Naive thymus-derived CD4-positive, alpha-beta T cell (primary cell): ENCODE measurements around the gene METTL21A. TPM values are rescaled to one million over a fixed set of nuclear protein-coding genes. Genes with fewer than 3 reads are reported as not detected.
"Not testable (repeated sequence)": the region's sequence is repeated elsewhere in the genome, so short reads cannot be mapped to it uniquely, and the experiment has no call there.

Experiments used
- ATAC-seq: fragments of 150-1000 bp; cut with Tn5 transposase; 2 replicates; pipeline ENCODE4 v1.10.0; 2021; ENCODE audit warnings: mild to moderate bottlenecking, moderate library complexity
- CTCF ChIA-PET: fragments of 350-600 bp; sonication (Branson Sonifier 250); formaldehyde crosslinking; loops from one replicate; lab custom pipeline; 2021; ENCODE audit warnings: antibody characterized with exemption; lab: Charles Lee
- POLR2A ChIA-PET: fragments of 350-600 bp; sonication (Branson Sonifier 250); formaldehyde crosslinking; loops from one replicate; lab custom pipeline; 2021; ENCODE audit warnings: antibody characterized with exemption, inconsistent platforms; lab: Charles Lee
- DNase-seq, 9 donors: peaks; one replicate each; pipeline versions ENCODE4 v3.0.0 to v3.0.0-alpha.2; 2020 to 2022; ENCODE audit warnings: mixed read lengths in 1 of 9
- H3K27ac ChIP-seq: one replicate; pipeline ENCODE4 v1.7.0; 2013; ENCODE audit warnings: mild to moderate bottlenecking, low read depth, low read length, moderate library complexity
- H3K27me3 ChIP-seq, 2 donors: one replicate each; pipeline ENCODE4 v1.7.0; 2013; ENCODE audit warnings: low read length in 2 of 2, mild to moderate bottlenecking in 2 of 2, moderate library complexity in 2 of 2; ENCODE audit not compliant: control insufficient read depth in 2 of 2, insufficient read depth in 2 of 2
- H3K36me3 ChIP-seq, 3 experiments: 1 replicate in 2 of 3; 2 replicates in 1 of 3; pipeline ENCODE4 v1.7.0; 2013; ENCODE audit warnings: low read length in 3 of 3, mild to moderate bottlenecking in 3 of 3, moderate library complexity in 1 of 3; ENCODE audit not compliant: insufficient read depth in 3 of 3, control insufficient read depth in 2 of 3
- H3K4me1 ChIP-seq, 2 donors: one replicate each; pipeline ENCODE4 v1.7.0; 2013; ENCODE audit warnings: low read length in 2 of 2, mild to moderate bottlenecking in 2 of 2, moderate library complexity in 1 of 2; ENCODE audit not compliant: control insufficient read depth in 2 of 2, insufficient read depth in 2 of 2
- H3K4me3 ChIP-seq: 2 replicates; pipeline ENCODE4 v1.7.0; 2013; ENCODE audit warnings: mild to moderate bottlenecking, low read length
- H3K9me3 ChIP-seq, 3 experiments: 1 replicate in 2 of 3; 2 replicates in 1 of 3; pipeline ENCODE4 v1.7.0; 2013; ENCODE audit warnings: low read length in 3 of 3; ENCODE audit not compliant: control insufficient read depth in 2 of 3
- H3K27ac Mint-ChIP-seq, 9 donors: one replicate each; pipeline ENCODE4 v1.8.0; 2020 to 2022; ENCODE audit warnings: mixed read lengths in 9 of 9, mild to moderate bottlenecking in 8 of 9, moderate library complexity in 5 of 9, inconsistent platforms in 2 of 9
- H3K27me3 Mint-ChIP-seq, 5 donors: one replicate each; pipeline ENCODE4 v1.8.0; 2021 to 2022; ENCODE audit warnings: mixed read lengths in 5 of 5, mild to moderate bottlenecking in 1 of 5
- H3K36me3 Mint-ChIP-seq, 5 donors: one replicate each; pipeline ENCODE4 v1.8.0; 2020 to 2022; ENCODE audit warnings: mixed read lengths in 5 of 5, mild to moderate bottlenecking in 3 of 5, inconsistent platforms in 1 of 5
- H3K4me1 Mint-ChIP-seq, 7 donors: one replicate each; pipeline ENCODE4 v1.8.0; 2020 to 2022; ENCODE audit warnings: mixed read lengths in 7 of 7, mild to moderate bottlenecking in 3 of 7, inconsistent platforms in 1 of 7
- H3K4me3 Mint-ChIP-seq, 10 donors: one replicate each; pipeline ENCODE4 v1.8.0; 2020 to 2022; ENCODE audit warnings: mild to moderate bottlenecking in 10 of 10, mixed read lengths in 10 of 10, moderate library complexity in 6 of 10, inconsistent platforms in 2 of 10
- H3K9me3 Mint-ChIP-seq, 11 donors: one replicate each; pipeline ENCODE4 v1.8.0; 2020 to 2022; ENCODE audit warnings: mixed read lengths in 11 of 11, mild to moderate bottlenecking in 4 of 11, inconsistent platforms in 1 of 11, moderate library complexity in 1 of 11
- intact Hi-C, 2 donors: fragments of 100-400 bp; cut with micrococcal nuclease; formaldehyde crosslinking; loops; one replicate each; pipeline ENCODE4 v1.15.1; 2023
- polyA plus RNA-seq, 2 donors: library from polyadenylated mRNA; unstranded; fragments of 300-500 nt; fragmentation: Illumina TruSeq; gene quantifications; one replicate each; pipeline ENCODE4 v1.2.3, GENCODE V29; 2021
- total RNA-seq, 6 experiments: library from RNA in 5 of 6; stranded (reverse) in 5 of 6; gene quantifications; 1 replicate in 5 of 6; 2 replicates in 1 of 6; pipeline ENCODE4 v1.2.3 and lab custom pipeline; 2021 to 2026

METTL21A gene
- total and polyA plus RNA-seq, 7 experiments from 2014 or later, result 14.6 to 40.2 (median 19.8) TPM

DNA sequence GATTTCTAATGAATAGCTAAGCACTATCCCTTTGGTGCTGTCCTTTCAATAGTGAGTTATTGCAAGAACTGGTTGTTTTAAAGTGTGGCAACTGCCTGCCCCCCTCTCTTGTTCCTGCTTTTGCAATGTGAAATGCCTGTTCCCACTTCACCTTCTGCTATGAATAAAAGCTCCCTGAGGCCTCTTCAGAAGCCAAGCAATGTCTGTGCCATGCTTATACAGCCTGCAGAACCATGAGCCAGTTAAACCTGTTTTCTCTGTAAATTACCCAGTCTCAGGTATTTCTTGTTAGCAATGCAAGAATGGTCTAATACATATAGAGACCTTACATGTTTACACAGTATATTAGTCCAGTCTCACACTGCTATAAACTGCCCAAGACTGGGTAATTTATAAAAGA is 15.0 kb upstream of the METTL21A start:
- Mint-ChIP-seq H3K27me3 (peaks cover 0 to 7% (median 2%) of the 10 kb centered on the region in 5 donors), H3K9me3 (peaks cover 0 to 17% (median 3%) of the 10 kb centered on the region in 11 donors), H3K4me3 (no peak overlapping the region), H3K27ac (no peak overlapping the region), H3K4me1 (peaks cover 0 to 4% (median 0%) of the 10 kb centered on the region in 7 donors), H3K36me3 (peaks cover 0 to 6% (median 0%) of the 10 kb centered on the region in 5 donors)
- ChIA-PET CTCF (no interaction called here), POLR2A (no interaction called here)
- DNase-seq (no peak), ATAC-seq (no peak)
- intact Hi-C loops, result no loop called here
- H3K4me3 ChIP-seq, result no peak overlapping the region
- no peaks in the 10 kb centered on the region for H3K27me3 ChIP-seq
- no peaks in the 10 kb centered on the region for H3K9me3 ChIP-seq
- no peaks in the 10 kb centered on the region for H3K36me3 ChIP-seq
- no peak overlapping the region for H3K27ac ChIP-seq
- H3K4me1 ChIP-seq, result no peaks in the 10 kb centered on the region

DNA sequence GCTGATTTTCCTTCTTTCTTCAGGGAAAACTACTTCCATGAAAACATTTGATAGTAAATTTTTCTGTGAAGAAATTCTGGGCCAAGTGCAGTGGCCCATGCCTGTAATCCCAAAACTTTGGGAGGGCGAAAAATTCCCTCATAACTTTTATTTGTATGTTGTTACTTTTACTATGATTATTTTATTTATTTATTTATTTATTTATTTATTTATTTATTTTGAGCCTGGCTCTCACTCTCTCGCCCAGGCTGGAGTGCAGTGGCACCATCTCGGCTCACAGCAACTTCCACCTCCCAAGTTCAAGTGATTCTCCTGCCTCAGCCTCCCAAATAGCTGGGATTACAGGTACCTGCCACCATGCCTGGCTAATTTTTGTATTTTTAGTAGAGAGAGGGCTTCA is 14.1 kb upstream of the METTL21A start:
- H3K4me1 Mint-ChIP-seq, H3K4me3 ChIP-seq, H3K27me3 ChIP-seq, H3K36me3 Mint-ChIP-seq, H3K27ac ChIP-seq, POLR2A ChIA-PET, H3K4me1 ChIP-seq, H3K9me3 ChIP-seq, intact Hi-C loops, H3K36me3 ChIP-seq, H3K4me3 Mint-ChIP-seq, H3K27me3 Mint-ChIP-seq, DNase-seq, ATAC-seq, H3K27ac Mint-ChIP-seq, CTCF ChIA-PET: not testable (repeated sequence)
- H3K9me3 Mint-ChIP-seq, result peaks cover 0 to 17% (median 3%) of the 10 kb centered on the region in 11 donors

DNA sequence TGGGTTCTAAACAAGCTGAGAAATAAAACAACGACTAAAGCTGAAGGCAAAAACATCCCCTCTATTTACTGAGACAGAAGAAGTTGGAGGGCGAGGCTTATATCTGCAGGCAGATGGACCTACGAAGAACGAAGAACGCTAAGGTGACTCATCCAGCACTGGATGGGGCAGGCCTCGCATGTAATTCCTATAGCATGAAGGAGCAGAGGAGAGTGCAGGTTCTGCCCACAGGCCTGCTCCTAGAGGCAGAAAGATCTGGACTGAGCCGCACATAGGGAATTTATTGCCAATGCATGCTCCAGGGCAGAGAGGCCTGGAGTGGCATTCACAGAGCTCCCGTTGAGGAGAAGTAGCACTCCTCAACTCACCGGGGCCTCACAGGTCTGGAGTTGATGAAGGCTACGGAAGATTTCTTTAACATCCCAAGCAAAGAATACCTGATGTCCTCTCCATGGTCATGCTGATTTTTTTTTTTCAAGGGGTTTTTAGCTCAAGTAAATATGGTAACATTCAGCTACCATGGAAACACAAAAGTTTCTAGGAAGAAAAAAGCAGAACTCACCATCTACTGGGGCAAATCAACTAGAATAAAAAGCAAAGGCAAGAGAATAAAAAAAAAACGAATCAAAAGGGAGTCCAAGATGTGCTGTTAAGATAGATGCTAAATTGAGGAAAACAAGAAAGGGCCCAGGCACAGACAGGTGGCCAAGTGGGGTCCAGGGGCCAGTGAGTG is 10.4 kb upstream of the METTL21A start:
- Histone ChIP-seq H3K27ac (no peak overlapping the region), H3K4me1 (no peaks in the 10 kb centered on the region), H3K36me3 (no peaks in the 10 kb centered on the region), H3K9me3 (no peaks in the 10 kb centered on the region), H3K27me3 (no peaks in the 10 kb centered on the region), H3K4me3 (no peak overlapping the region)
- ATAC-seq (no peak), DNase-seq (no peak)
- Mint-ChIP-seq H3K36me3 (no peaks in the 10 kb centered on the region), H3K27me3 (no peaks in the 10 kb centered on the region), H3K27ac (no peak overlapping the region), H3K9me3 (peaks cover 0 to 7% (median 2%) of the 10 kb centered on the region in 11 donors), H3K4me1 (peaks cover 0 to 5% (median 0%) of the 10 kb centered on the region in 7 donors), H3K4me3 (no peak overlapping the region)
- POLR2A ChIA-PET, result no interaction called here
- CTCF ChIA-PET, result no interaction called here
- intact Hi-C loops, result no loop called here

DNA sequence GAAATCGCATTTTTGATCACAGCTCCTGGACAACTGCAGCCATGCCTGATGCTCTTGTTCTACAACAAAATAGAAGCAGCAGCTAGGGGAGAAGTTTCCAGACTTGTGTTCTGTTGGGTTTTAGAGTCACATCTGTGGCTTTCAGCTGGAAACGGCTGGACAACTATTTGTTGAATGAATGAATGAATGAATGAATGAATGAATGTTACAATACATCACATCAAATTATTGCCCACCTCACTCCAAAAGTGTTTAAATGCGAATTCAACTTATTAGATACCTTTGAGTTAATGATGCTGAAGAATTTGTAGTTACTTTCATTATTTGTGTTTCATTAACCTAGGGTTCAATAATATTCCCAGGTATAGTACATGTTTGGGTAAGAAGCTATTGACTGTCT is 8.5 kb upstream of the METTL21A start:
- H3K27ac Mint-ChIP-seq, result no peak overlapping the region
- CTCF ChIA-PET, result interaction anchor here (0.6 to 1.4 kb wide), 2 partner anchors 9 to 451 kb away, joined by 3 to 5 read pairs; partner anchors contain the start of gene METTL21A
- no peak overlapping the region for H3K4me3 Mint-ChIP-seq

DNA sequence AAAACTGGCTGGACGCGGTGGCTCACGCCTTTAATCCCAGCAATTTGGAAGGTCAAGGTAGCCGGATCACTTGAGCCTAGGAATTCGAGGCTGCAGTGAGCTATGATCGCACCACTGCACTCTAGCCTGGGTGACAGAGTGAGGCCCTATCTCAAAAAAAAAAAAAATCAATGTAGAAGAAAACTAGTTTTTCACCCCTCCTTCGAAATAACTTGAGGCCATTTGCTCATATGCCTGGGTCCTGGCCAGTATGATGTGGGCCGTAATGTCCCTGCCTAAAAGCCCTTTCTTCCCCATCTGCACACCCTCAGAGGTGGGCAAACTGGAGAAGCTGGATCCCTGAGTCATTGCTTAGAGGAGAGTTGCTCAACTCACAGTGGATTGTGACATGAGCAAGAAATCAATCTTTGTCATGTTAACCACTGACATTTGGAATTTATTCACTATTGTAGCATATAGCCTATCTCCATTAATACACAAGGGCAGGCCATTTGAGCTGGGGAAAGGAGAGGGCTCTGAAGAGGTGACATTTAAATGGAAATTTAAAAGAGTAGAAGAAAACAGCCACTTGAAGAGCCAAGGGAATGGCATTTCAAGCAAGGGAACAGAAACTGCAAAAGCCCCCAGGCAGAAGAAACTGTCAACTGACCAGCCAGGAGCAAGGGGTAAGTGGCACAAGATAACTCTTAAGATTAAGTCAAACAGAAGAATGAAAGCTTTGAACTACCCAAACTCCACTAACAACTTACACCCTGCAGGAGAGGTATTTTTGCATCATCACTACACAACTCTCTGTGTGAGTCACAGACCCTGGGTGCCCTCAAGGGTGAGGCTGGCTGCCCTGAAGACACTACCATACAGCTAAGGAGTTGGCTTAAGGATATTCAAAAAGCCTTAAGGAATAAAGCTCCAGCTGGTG is 7.6 kb upstream of the METTL21A start:
- H3K27ac ChIP-seq, result no peak overlapping the region
- H3K27me3 Mint-ChIP-seq, result no peaks in the 10 kb centered on the region
- no peaks in the 10 kb centered on the region for H3K36me3 Mint-ChIP-seq
- H3K9me3 ChIP-seq, result no peaks in the 10 kb centered on the region
- H3K27ac Mint-ChIP-seq, result peak overlapping the region in 1 of 9 donors; percentile 81
- DNase-seq (no peak), ATAC-seq (peak; percentile 83)
- ChIA-PET CTCF (interaction anchor here (0.7 to 1.4 kb wide), 2 partner anchors 8 to 203 kb away, joined by 3 to 5 read pairs; partner anchors contain the start of gene METTL21A), POLR2A (no interaction called here)
- peaks cover 0 to 5% (median under 1%) of the 10 kb centered on the region in 7 donors for H3K4me1 Mint-ChIP-seq
- H3K4me3 ChIP-seq, result no peak overlapping the region
- no peaks in the 10 kb centered on the region for H3K9me3 Mint-ChIP-seq
- intact Hi-C loops, result no loop called here
- no peaks in the 10 kb centered on the region for H3K36me3 ChIP-seq
- no peaks in the 10 kb centered on the region for H3K27me3 ChIP-seq
- no peak overlapping the region for H3K4me3 Mint-ChIP-seq
- H3K4me1 ChIP-seq, result no peaks in the 10 kb centered on the region

More for the DNA sequence above, 8.5 kb upstream of the METTL21A start:
- DNase-seq (no peak), ATAC-seq (no peak)
- Mint-ChIP-seq H3K9me3 (no peaks in the 10 kb centered on the region), H3K36me3 (no peaks in the 10 kb centered on the region), H3K4me1 (peaks cover 0 to 5% (median 0%) of the 10 kb centered on the region in 7 donors), H3K27me3 (no peaks in the 10 kb centered on the region)
- H3K9me3 ChIP-seq, result no peaks in the 10 kb centered on the region
- intact Hi-C loops, result no loop called here
- POLR2A ChIA-PET, result no interaction called here
- H3K4me3 ChIP-seq, result no peak overlapping the region
- H3K27me3 ChIP-seq, result no peaks in the 10 kb centered on the region
- no peaks in the 10 kb centered on the region for H3K36me3 ChIP-seq
- H3K4me1 ChIP-seq, result no peaks in the 10 kb centered on the region
- H3K27ac ChIP-seq, result no peak overlapping the region

DNA sequence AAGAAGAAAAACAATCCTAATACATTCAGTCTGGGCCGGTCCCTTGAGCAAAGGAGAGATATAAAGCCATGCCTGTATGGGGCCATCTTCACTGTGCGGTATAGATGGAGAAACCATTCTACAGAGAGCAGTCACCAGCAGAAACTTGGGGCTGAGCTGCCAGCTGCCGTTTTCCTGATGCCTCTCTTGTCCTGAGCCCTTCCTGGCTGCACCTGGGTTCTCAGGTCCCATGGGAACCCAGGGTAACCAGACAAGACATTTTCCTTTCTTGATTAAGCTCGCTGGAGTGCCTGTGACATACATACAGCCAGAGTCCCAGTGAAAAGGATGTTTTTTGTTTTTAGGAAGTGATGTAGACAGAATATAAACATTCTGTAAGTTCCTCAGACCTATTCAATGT is 5.3 kb upstream of the METTL21A start:
- intact Hi-C loops, result no loop called here
- no peaks in the 10 kb centered on the region for H3K9me3 Mint-ChIP-seq
- Histone ChIP-seq H3K27ac (no peak overlapping the region), H3K27me3 (no peaks in the 10 kb centered on the region), H3K4me3 (no peak overlapping the region), H3K9me3 (no peaks in the 10 kb centered on the region), H3K4me1 (no peaks in the 10 kb centered on the region), H3K36me3 (no peaks in the 10 kb centered on the region)
- no peaks in the 10 kb centered on the region for H3K36me3 Mint-ChIP-seq
- no peak for DNase-seq
- CTCF ChIA-PET, result no interaction called here
- POLR2A ChIA-PET, result interaction anchor here (0.6 kb wide), 1 partner anchor 91 kb away, joined by 3 read pairs; no protein-coding TSS in a partner anchor
- no peak overlapping the region for H3K4me3 Mint-ChIP-seq
- H3K27ac Mint-ChIP-seq, result peak overlapping the region in 1 of 9 donors; percentile 59
- H3K4me1 Mint-ChIP-seq, result peaks cover 8 to 11% (median 9%) of the 10 kb centered on the region in 7 donors
- ATAC-seq, result no peak
- H3K27me3 Mint-ChIP-seq, result peaks cover 0 to 2% (median 0%) of the 10 kb centered on the region in 5 donors
